ENCODE data around the gene CTSA.

The CTSA gene

GRCh38 chr20:45946149-45946970 is 55.2 kb downstream of the CTSA start:
- peaks cover 100% of the 10 kb centered on the region for H3K36me3 Mint-ChIP-seq
- peaks cover 60% of the 10 kb centered on the region for H3K4me1 Mint-ChIP-seq
- no peaks in the 10 kb centered on the region for H3K9me3 Mint-ChIP-seq
- DNase-seq (ENCODE audit: low spot score in 2 of 2) (peak; percentile 20 to 73), ATAC-seq (peak; percentile 84)
- H3K4me3 Mint-ChIP-seq = peak overlapping the region; percentile 67
- peak overlapping the region; percentile 88 for H3K27ac Mint-ChIP-seq

DNA sequence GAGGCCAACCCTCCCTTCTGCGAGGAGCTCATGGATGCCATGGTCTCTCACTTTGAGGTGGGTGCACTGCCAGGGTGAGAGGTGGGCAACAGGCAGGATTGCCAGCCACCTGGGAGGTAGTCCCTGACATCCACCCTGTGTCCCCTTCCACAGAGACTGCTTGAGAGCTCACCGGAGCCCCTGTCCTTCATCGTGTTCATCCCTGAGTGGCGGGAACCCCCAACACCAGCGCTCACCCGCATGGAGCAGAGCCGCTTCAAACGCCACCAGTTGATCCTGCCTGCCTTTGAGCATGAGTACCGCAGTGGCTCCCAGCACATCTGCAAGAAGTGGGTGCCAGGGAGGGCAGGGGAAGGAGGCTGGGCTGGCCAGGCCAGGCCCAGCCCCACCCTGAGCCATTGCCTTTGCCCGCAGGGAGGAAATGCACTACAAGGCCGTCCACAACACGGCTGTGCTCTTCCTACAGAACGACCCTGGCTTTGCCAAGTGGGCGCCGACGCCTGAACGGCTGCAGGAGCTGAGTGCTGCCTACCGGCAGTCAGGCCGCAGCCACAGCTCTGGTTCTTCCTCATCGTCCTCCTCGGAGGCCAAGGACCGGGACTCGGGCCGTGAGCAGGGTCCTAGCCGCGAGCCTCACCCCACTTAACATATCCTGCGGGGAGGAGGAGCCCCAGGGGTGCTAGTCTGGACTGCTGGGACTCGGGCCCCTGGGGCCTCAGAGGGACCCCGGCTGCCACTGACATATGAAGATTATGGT is 56.2 kb downstream of the CTSA start:
- peaks cover 100% of the 10 kb centered on the region for H3K36me3 Mint-ChIP-seq
- DNase-seq (ENCODE audit: low spot score in 2 of 2) (no peak), ATAC-seq (no peak)
- peak overlapping the region; percentile 67 for H3K4me3 Mint-ChIP-seq
- peak overlapping the region; percentile 88 for H3K27ac Mint-ChIP-seq
- H3K4me1 Mint-ChIP-seq = peaks cover 68% of the 10 kb centered on the region
- H3K9me3 Mint-ChIP-seq = no peaks in the 10 kb centered on the region

DNA sequence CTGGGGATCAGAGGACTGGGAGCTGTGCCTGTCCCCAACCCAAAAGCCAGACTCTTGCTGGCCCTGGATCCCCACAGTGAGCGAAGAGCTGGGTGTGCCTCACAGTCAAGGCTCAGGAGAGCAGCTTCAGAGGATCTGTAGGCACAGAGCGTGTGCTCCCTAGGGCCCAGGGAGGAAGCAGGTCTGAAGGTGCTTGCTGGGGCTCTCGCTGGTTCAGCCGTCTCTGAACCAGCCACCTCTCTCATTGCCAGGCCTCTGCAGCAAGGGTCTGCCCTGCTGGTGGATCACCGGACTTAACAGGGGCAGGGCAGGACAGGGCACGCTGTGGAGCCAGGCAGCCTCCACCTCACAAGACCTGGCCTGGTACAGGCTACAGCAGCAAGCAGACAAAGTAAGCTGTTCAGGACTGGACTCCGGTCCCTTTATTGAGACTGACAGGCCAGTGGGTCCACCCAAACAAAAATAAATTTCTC is 57.2 kb downstream of the CTSA start:
- ATAC-seq (no peak), DNase-seq (ENCODE audit: low spot score in 2 of 2) (no peak)
- H3K4me1 Mint-ChIP-seq = peaks cover 68% of the 10 kb centered on the region
- no peaks in the 10 kb centered on the region for H3K9me3 Mint-ChIP-seq
- H3K4me3 Mint-ChIP-seq = peak overlapping the region; percentile 14
- peak overlapping the region; percentile 88 for H3K27ac Mint-ChIP-seq
- H3K36me3 Mint-ChIP-seq = peaks cover 100% of the 10 kb centered on the region
